Measurements from ENCODE around the gene RUSC2.

DNA sequence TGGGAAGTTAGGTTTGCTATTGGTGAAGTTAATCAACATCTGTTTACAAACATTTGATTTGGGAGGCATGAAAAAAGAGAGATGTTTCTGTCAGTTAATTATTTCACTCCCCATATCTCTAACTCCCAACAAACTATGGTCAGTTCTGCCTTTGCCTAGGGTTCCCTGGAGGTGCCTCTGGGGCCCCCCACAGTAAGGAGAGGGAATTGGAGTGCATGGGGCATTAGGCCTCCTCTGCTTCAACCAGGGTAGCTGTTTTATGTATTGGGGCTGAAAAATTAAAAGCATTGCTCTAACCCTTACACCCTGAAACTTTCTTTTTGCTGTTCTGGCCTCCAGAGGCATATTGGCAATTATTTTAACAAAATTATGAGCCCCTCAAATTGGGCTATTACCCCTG lies 32.3 kb downstream of the RUSC2 start:
- TF ChIP-seq POLR2A (IDR thresholded peaks at IDR 0.05) = no peak
- TF ChIP-seq, protein P1, sequence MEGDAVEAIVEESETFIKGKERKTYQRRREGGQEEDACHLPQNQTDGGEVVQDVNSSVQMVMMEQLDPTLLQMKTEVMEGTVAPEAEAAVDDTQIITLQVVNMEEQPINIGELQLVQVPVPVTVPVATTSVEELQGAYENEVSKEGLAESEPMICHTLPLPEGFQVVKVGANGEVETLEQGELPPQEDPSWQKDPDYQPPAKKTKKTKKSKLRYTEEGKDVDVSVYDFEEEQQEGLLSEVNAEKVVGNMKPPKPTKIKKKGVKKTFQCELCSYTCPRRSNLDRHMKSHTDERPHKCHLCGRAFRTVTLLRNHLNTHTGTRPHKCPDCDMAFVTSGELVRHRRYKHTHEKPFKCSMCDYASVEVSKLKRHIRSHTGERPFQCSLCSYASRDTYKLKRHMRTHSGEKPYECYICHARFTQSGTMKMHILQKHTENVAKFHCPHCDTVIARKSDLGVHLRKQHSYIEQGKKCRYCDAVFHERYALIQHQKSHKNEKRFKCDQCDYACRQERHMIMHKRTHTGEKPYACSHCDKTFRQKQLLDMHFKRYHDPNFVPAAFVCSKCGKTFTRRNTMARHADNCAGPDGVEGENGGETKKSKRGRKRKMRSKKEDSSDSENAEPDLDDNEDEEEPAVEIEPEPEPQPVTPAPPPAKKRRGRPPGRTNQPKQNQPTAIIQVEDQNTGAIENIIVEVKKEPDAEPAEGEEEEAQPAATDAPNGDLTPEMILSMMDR (IDR thresholded peaks at IDR 0.05 in 4 of 5, conservative IDR thresholded peaks at IDR 0.05 in 1 of 5) = peak in 4 of 5 experiments; percentile 15 to 51 (median 38)
